Measurements from ENCODE around the gene JPT1.
"Not testable (repeated sequence)": the region's sequence is repeated elsewhere in the genome, so short reads cannot be mapped to it uniquely, and the experiment has no call there.

Gene JPT1

GRCh38 chr17:75135452-75135851 lies 18.9 kb downstream of the JPT1 start:
- FAIRE-seq (no peak), DNase-seq (ENCODE audit: insufficient read length) (no peak)
- TF ChIP-seq POLR2AphosphoS5 (IDR thresholded peaks at IDR 0.05; ENCODE audit: low read depth, low read length) (no peak), POLR2A (IDR thresholded peaks at IDR 0.05; ENCODE audit: low read depth, low read length) (no peak), TAF1 (IDR thresholded peaks at IDR 0.05; ENCODE audit: borderline replicate concordance, low read depth, low read length) (no peak)

GRCh38 chr17:75133607-75134347 lies 20.5 kb downstream of the JPT1 start:
- FAIRE-seq; DNase-seq (ENCODE audit: insufficient read length): not testable (repeated sequence)

- DNase-seq (ENCODE audit: insufficient read length): no peak
- no peak for TF ChIP-seq POLR2A (IDR thresholded peaks at IDR 0.05; ENCODE audit: low read depth, low read length)
- TF ChIP-seq TAF1 (IDR thresholded peaks at IDR 0.05; ENCODE audit: borderline replicate concordance, low read depth, low read length): no peak
- TF ChIP-seq POLR2AphosphoS5 (IDR thresholded peaks at IDR 0.05; ENCODE audit: low read depth, low read length): no peak
- no peak for FAIRE-seq
These were observed 21.3 kb downstream of the JPT1 start for GRCh38 chr17:75133001-75133400.

- not testable (repeated sequence) for DNase-seq (ENCODE audit: insufficient read length); FAIRE-seq
These were observed 22.0 kb downstream of the JPT1 start for GRCh38 chr17:75132018-75133000.

- TF ChIP-seq POLR2A (IDR thresholded peaks at IDR 0.05; ENCODE audit: low read depth, low read length) (peak; percentile 94), POLR2AphosphoS5 (IDR thresholded peaks at IDR 0.05; ENCODE audit: low read depth, low read length) (peak; percentile 85), TAF1 (IDR thresholded peaks at IDR 0.05; ENCODE audit: borderline replicate concordance, low read depth, low read length) (peak; percentile 58; the same call in 1 of the 2 replicates)
- FAIRE-seq (peak; percentile 93), DNase-seq (ENCODE audit: insufficient read length) (peak; percentile 96)
These were observed 22.9 kb downstream of the JPT1 start, which contains the start of gene NT5C for GRCh38 chr17:75131278-75132017. NT5C (minus strand) TSS chr17:75131742; CDS start chr17:75131707, 35 bp downstream.

- no peak for DNase-seq (ENCODE audit: insufficient read length)
- TF ChIP-seq POLR2AphosphoS5 (IDR thresholded peaks at IDR 0.05; ENCODE audit: low read depth, low read length): 0 out of 2 replicates have a peak, but pooled peaks have one; percentile 3
- no peak for TF ChIP-seq POLR2A (IDR thresholded peaks at IDR 0.05; ENCODE audit: low read depth, low read length)
- FAIRE-seq: peak; percentile 9
These were observed 23.6 kb downstream of the JPT1 start for GRCh38 chr17:75130632-75131277.

- DNase-seq (ENCODE audit: insufficient read length): no peak
- no peak for FAIRE-seq
- TF ChIP-seq TAF1 (IDR thresholded peaks at IDR 0.05; ENCODE audit: borderline replicate concordance, low read depth, low read length): no peak
- TF ChIP-seq POLR2AphosphoS5 (IDR thresholded peaks at IDR 0.05; ENCODE audit: low read depth, low read length): 0 out of 2 replicates have a peak, but pooled peaks have one; percentile 5
These were observed 24.2 kb downstream of the JPT1 start for GRCh38 chr17:75130059-75130631.

GRCh38 chr17:75129576-75129975 lies 24.7 kb downstream of the JPT1 start:
- FAIRE-seq (no peak), DNase-seq (ENCODE audit: insufficient read length) (no peak)
- TF ChIP-seq TAF1 (IDR thresholded peaks at IDR 0.05; ENCODE audit: borderline replicate concordance, low read depth, low read length) (no peak), POLR2AphosphoS5 (IDR thresholded peaks at IDR 0.05; ENCODE audit: low read depth, low read length) (no peak), POLR2A (IDR thresholded peaks at IDR 0.05; ENCODE audit: low read depth, low read length) (no peak)

GRCh38 chr17:75128694-75129505 lies 25.4 kb downstream of the JPT1 start:
- DNase-seq (ENCODE audit: insufficient read length) (no peak), FAIRE-seq (no peak)
- TF ChIP-seq TAF1 (IDR thresholded peaks at IDR 0.05; ENCODE audit: borderline replicate concordance, low read depth, low read length): no peak
- peak; percentile 77 for TF ChIP-seq POLR2AphosphoS5 (IDR thresholded peaks at IDR 0.05; ENCODE audit: low read depth, low read length)
- TF ChIP-seq POLR2A (IDR thresholded peaks at IDR 0.05; ENCODE audit: low read depth, low read length): peak; percentile 63

GRCh38 chr17:75127936-75128335 lies 26.4 kb downstream of the JPT1 start:
- DNase-seq (ENCODE audit: insufficient read length); FAIRE-seq: not testable (repeated sequence)
